Measurements from ENCODE around the gene F5. TPM values are rescaled to one million over a fixed set of nuclear protein-coding genes. Genes with fewer than 3 reads are reported as not detected.

Gene F5
- total and polyA plus RNA-seq, 9 of the 15 experiments (the other 6 are each of a cell fraction or from before 2014, with no cell fraction given): 0.03 to 0.13 TPM; not detected in 7

- TF ChIP-seq E4F1 (CRISPR knock-in tag; IDR thresholded peaks at IDR 0.05; ENCODE audit: borderline replicate concordance) (no peak), RBM34 (IDR thresholded peaks at IDR 0.05; ENCODE audit: borderline replicate concordance, insufficient read depth, low read length) (no peak), HEY1 (CRISPR knock-in tag; IDR thresholded peaks at IDR 0.05; ENCODE audit: borderline replicate concordance) (no peak), HNRNPH1 (optimal IDR thresholded peaks at IDR 0.05; ENCODE audit: low read depth, low read length) (no peak), CHD4 (IDR thresholded peaks at IDR 0.05; ENCODE audit: insufficient read depth, insufficient replicate concordance, low read depth, low read length, poor library complexity, severe bottlenecking) (no peak), BRD9 (IDR thresholded peaks at IDR 0.05; ENCODE audit: low read depth, partially characterized antibody) (no peak), PREB (CRISPR knock-in tag; IDR thresholded peaks at IDR 0.05) (no peak), PKNOX1 (IDR thresholded peaks at IDR 0.05) (no peak), POLR2AphosphoS2 (IDR thresholded peaks at IDR 0.05; ENCODE audit: low read length) (no peak), NR4A1 (CRISPR knock-in tag; IDR thresholded peaks at IDR 0.05) (no peak), NR4A1 (tag; IDR thresholded peaks at IDR 0.05) (no peak), NR1H2 (CRISPR knock-in tag; IDR thresholded peaks at IDR 0.05) (no peak)
These were observed 29.1 kb downstream of the F5 start (continued) for GRCh38 chr1:169557131-169557530.
